Sigmoid colon (tissue), 7 donors: ENCODE measurements around the gene DRAXIN. TPM values are rescaled to one million over a fixed set of nuclear protein-coding genes. Genes with fewer than 3 reads are reported as not detected.
A peak's percentile ranks its signal among the peaks of the same experiment; 100 is the strongest.

Source experiments
- DNase-seq: peaks from one replicate; pipeline ENCODE4 v3.0.0-alpha.2; 2019
- H3K27ac ChIP-seq, 4 donors: fragments of 200-600 bp; sonication (generic); one replicate each; pipeline ENCODE4 v1.5.1; 2016 to 2019; ENCODE audit warnings: mild to moderate bottlenecking in 1 of 4
- H3K27me3 ChIP-seq, 3 donors: fragments of 200-600 bp; sonication (generic); one replicate each; pipeline ENCODE4 v1.5.1; 2019; ENCODE audit warnings: mild to moderate bottlenecking in 1 of 3
- H3K36me3 ChIP-seq, 4 donors: fragments of 200-600 bp; sonication (generic); one replicate each; pipeline ENCODE4 v1.5.1; 2016 to 2019
- H3K4me1 ChIP-seq, 4 donors: fragments of 200-600 bp; sonication (generic); one replicate each; pipeline ENCODE4 v1.5.1; 2017 to 2019
- H3K4me3 ChIP-seq, 4 donors: fragments of 200-600 bp; sonication (generic); one replicate each; pipeline ENCODE4 v1.5.1; 2017 to 2019; ENCODE audit warnings: mild to moderate bottlenecking in 2 of 4, moderate library complexity in 1 of 4
- H3K9me3 ChIP-seq, 4 donors: fragments of 200-600 bp in 3 of 4; sonication (generic) in 3 of 4; one replicate each; pipeline versions ENCODE4 v1.5.1 to v1.6.1; 2013 to 2019
- EP300 ChIP-seq, 4 donors: sonication (generic); formaldehyde crosslinking; IDR thresholded peaks; one replicate each; pipeline ENCODE4 v1.6.1; 2017; ENCODE audit warnings: antibody characterized with exemption in 4 of 4
- POLR2A ChIP-seq, 2 donors: fragments of 450-650 bp; IDR thresholded peaks; one replicate each; pipeline ENCODE4 v1.6.1; 2016; ENCODE audit warnings: antibody characterized with exemption in 2 of 2, mild to moderate bottlenecking in 2 of 2, moderate library complexity in 2 of 2
- POLR2AphosphoS5 ChIP-seq, 4 donors: sonication (generic); formaldehyde crosslinking; IDR thresholded peaks; one replicate each; pipeline ENCODE4 v1.6.1; 2017; ENCODE audit warnings: antibody characterized with exemption in 4 of 4
- WGBS, 2 donors: extraction: QIAGEN DNeasy Blood & Tissue Kit; methylation state at CpG; one replicate each; pipeline ENCODE4 v1.1.7; 2013; 5-methylcytosine and 5-hydroxymethylcytosine counted together
- intact Hi-C: fragments of 100-400 bp; cut with DNase I; formaldehyde crosslinking; loops from one replicate; pipeline ENCODE4 v1.15.1; 2023
- polyA plus RNA-seq, 3 donors: library from polyadenylated mRNA; stranded (reverse); fragments of 200-250 nt; gene quantifications; one replicate each; pipeline ENCODE4 v1.2.3, GENCODE V29; 2013
- total RNA-seq, 4 donors: library from RNA; depleted of rRNA; stranded (reverse); fragments of >200 nt; gene quantifications; one replicate each; pipeline ENCODE4 v1.1.0, GENCODE V29; 2016
- TF ChIP-seq, protein P1 (sequence below), 4 experiments: fragments of 450-650 bp in 3 of 4; fragments of 200-600 bp in 1 of 4; IDR thresholded peaks; one replicate each; pipeline ENCODE4 v1.5.1; 2016 to 2019; ENCODE audit warnings: antibody characterized with exemption in 4 of 4, mild to moderate bottlenecking in 3 of 4, moderate library complexity in 2 of 4
- donor health status: healthy with polysubstance abuse.
- donor health status: Bipolar disorder and iron deficiency.
- donor health status: healthy.

DRAXIN gene
- total and polyA plus RNA-seq, 7 donors = 0.13 to 0.36 (median 0.28) TPM; not detected in 4

GRCh38 chr1:11736746-11737639 lies 45.5 kb downstream of the DRAXIN start:
- H3K27me3 ChIP-seq = no peaks in the 10 kb centered on the region
- peak overlapping the region; percentile 72 to 96 (median 86) for H3K4me3 ChIP-seq
- TF ChIP-seq, protein P1, sequence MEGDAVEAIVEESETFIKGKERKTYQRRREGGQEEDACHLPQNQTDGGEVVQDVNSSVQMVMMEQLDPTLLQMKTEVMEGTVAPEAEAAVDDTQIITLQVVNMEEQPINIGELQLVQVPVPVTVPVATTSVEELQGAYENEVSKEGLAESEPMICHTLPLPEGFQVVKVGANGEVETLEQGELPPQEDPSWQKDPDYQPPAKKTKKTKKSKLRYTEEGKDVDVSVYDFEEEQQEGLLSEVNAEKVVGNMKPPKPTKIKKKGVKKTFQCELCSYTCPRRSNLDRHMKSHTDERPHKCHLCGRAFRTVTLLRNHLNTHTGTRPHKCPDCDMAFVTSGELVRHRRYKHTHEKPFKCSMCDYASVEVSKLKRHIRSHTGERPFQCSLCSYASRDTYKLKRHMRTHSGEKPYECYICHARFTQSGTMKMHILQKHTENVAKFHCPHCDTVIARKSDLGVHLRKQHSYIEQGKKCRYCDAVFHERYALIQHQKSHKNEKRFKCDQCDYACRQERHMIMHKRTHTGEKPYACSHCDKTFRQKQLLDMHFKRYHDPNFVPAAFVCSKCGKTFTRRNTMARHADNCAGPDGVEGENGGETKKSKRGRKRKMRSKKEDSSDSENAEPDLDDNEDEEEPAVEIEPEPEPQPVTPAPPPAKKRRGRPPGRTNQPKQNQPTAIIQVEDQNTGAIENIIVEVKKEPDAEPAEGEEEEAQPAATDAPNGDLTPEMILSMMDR (IDR thresholded peaks at IDR 0.05) = no peak
- peak in 1 of 4 donors; percentile 57 for TF ChIP-seq POLR2AphosphoS5 (IDR thresholded peaks at IDR 0.05)
- TF ChIP-seq POLR2A (IDR thresholded peaks at IDR 0.05) = no peak
- H3K9me3 ChIP-seq = no peaks in the 10 kb centered on the region
- peaks cover 0 to 35% (median 26%) of the 10 kb centered on the region in 4 donors for H3K4me1 ChIP-seq
- peak overlapping the region; percentile 88 to 90 (median 88) for H3K27ac ChIP-seq
- peak; percentile 87 for DNase-seq
- intact Hi-C loops = loop anchor here (2.0 to 10.0 kb wide), 5 partner anchors 50 to 462 kb away; partner anchors contain the start of genes FBXO2, FBXO44 and UBIAD1
- no peaks in the 10 kb centered on the region for H3K36me3 ChIP-seq
- 15 to 18% methylated on average over 15 of the region's 15 CpGs for WGBS, 2 donors

- intact Hi-C loops = loop anchor here (5.0 to 10.0 kb wide), 3 partner anchors 49 to 463 kb away; partner anchors contain the start of genes FBXO2, FBXO44 and UBIAD1
- no peak for DNase-seq
- H3K27ac ChIP-seq = peak overlapping the region in 1 of 4 donors; percentile 89
Observed at GRCh38 chr1:11738096-11738495, 46.6 kb downstream of the DRAXIN start.

DNA sequence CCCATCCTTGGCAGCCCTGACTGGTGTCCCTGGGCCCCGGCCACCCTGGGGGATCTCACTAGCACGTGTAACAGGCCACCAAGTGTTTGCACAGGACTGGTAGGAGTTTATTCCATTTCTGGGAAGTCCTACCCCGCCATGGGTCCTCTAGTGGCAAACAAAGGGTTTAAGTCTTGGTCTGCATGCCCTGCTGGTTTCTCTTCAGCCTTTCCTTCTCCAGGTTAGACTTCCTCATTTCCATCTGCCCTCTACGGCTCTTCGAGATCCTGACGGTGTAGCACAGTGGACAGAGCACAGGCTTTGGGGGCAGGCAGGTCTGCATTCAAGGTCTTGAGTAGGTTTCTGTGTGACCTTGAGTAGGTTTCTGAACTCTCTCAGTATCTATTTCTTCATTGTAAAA lies 47.3 kb downstream of the DRAXIN start:
- H3K27me3 ChIP-seq = no peaks in the 10 kb centered on the region
- no peaks in the 10 kb centered on the region for H3K9me3 ChIP-seq
- no peak overlapping the region for H3K4me3 ChIP-seq
- H3K36me3 ChIP-seq = no peaks in the 10 kb centered on the region
- no peak overlapping the region for H3K27ac ChIP-seq
- WGBS, 2 donors = 78 to 88% methylated on average over 6 of the region's 6 CpGs
- TF ChIP-seq POLR2AphosphoS5 (IDR thresholded peaks at IDR 0.05) (no peak), EP300 (IDR thresholded peaks at IDR 0.05) (no peak), POLR2A (IDR thresholded peaks at IDR 0.05) (no peak)
- TF ChIP-seq, protein P1 (IDR thresholded peaks at IDR 0.05) = no peak
- peaks cover 0 to 23% (median 19%) of the 10 kb centered on the region in 4 donors for H3K4me1 ChIP-seq
- intact Hi-C loops = loop anchor here (5.0 to 10.0 kb wide), 3 partner anchors 49 to 464 kb away; partner anchors contain the start of genes FBXO2, FBXO44 and UBIAD1
- DNase-seq = no peak

More at GRCh38 chr1:11738096-11738495, 46.6 kb downstream of the DRAXIN start:
- TF ChIP-seq POLR2AphosphoS5 (IDR thresholded peaks at IDR 0.05) (no peak), POLR2A (IDR thresholded peaks at IDR 0.05) (no peak), EP300 (IDR thresholded peaks at IDR 0.05) (no peak)
- TF ChIP-seq, protein P1 (IDR thresholded peaks at IDR 0.05) = no peak
- Histone ChIP-seq H3K4me3 (no peak overlapping the region), H3K9me3 (no peaks in the 10 kb centered on the region), H3K36me3 (no peaks in the 10 kb centered on the region), H3K4me1 (peaks cover 0 to 24% (median 19%) of the 10 kb centered on the region in 4 donors), H3K27me3 (no peaks in the 10 kb centered on the region)
- WGBS, 2 donors = 77 to 84% methylated on average over 2 of the region's 2 CpGs

GRCh38 chr1:11740258-11741192 lies 49.0 kb downstream of the DRAXIN start:
- DNase-seq = no peak
- Histone ChIP-seq H3K36me3 (no peaks in the 10 kb centered on the region), H3K4me3 (no peak overlapping the region), H3K27me3 (no peaks in the 10 kb centered on the region), H3K4me1 (peaks cover 0 to 20% (median 17%) of the 10 kb centered on the region in 4 donors), H3K27ac (peak overlapping the region in 1 of 4 donors; percentile 12), H3K9me3 (no peaks in the 10 kb centered on the region)
- 57 to 77% methylated on average over 15 of the region's 15 CpGs for WGBS, 2 donors
- intact Hi-C loops = no loop called here
- TF ChIP-seq POLR2AphosphoS5 (IDR thresholded peaks at IDR 0.05) (no peak), POLR2A (IDR thresholded peaks at IDR 0.05) (no peak), EP300 (IDR thresholded peaks at IDR 0.05) (no peak)
- TF ChIP-seq, protein P1 (IDR thresholded peaks at IDR 0.05) = no peak
